Chondrocyte (in vitro differentiated cells): ENCODE results near the gene PPP2R5C. TPM values are rescaled to one million over a fixed set of nuclear protein-coding genes. Genes with fewer than 3 reads are reported as not detected.

Experiments
- DNase-seq: peaks from one replicate; pipeline ENCODE4 v3.0.0; 2021; ENCODE audit warnings: mixed read lengths, low spot score
- H3K27ac Mint-ChIP-seq: one replicate; pipeline ENCODE4 v1.8.0; 2021; ENCODE audit warnings: mild to moderate bottlenecking, moderate library complexity, mixed read lengths; ENCODE audit not compliant: unreplicated experiment
- H3K27me3 Mint-ChIP-seq: 2 replicates; pipeline ENCODE4 v1.8.0; 2021; ENCODE audit warnings: low read depth, mixed read lengths
- H3K36me3 Mint-ChIP-seq: 2 replicates; pipeline ENCODE4 v1.8.0; 2021; ENCODE audit warnings: low read depth, mixed read lengths
- H3K4me1 Mint-ChIP-seq: 2 replicates; pipeline ENCODE4 v1.8.0; 2021; ENCODE audit warnings: low read depth, mild to moderate bottlenecking, mixed read lengths
- H3K4me3 Mint-ChIP-seq: one replicate; pipeline ENCODE4 v1.8.0; 2021; ENCODE audit warnings: mild to moderate bottlenecking, moderate library complexity, mixed read lengths; ENCODE audit not compliant: unreplicated experiment
- H3K9me3 Mint-ChIP-seq: 2 replicates; pipeline ENCODE4 v1.8.0; 2021; ENCODE audit warnings: low read depth, mixed read lengths
- total RNA-seq: library from RNA; stranded (reverse); gene quantifications from 3 replicates; pipeline ENCODE4 v1.2.1, GENCODE V29; 2021
- TF ChIP-seq, protein P1 (sequence below): fragments of 200-600 bp; sonication (generic); IDR thresholded peaks from 2 replicates; pipeline ENCODE4 v1.5.0; 2021; ENCODE audit warnings: antibody characterized with exemption, mild to moderate bottlenecking, moderate library complexity

The PPP2R5C gene
- total RNA-seq, 1 donor from 2014 or later = 95.0 TPM

DNA sequence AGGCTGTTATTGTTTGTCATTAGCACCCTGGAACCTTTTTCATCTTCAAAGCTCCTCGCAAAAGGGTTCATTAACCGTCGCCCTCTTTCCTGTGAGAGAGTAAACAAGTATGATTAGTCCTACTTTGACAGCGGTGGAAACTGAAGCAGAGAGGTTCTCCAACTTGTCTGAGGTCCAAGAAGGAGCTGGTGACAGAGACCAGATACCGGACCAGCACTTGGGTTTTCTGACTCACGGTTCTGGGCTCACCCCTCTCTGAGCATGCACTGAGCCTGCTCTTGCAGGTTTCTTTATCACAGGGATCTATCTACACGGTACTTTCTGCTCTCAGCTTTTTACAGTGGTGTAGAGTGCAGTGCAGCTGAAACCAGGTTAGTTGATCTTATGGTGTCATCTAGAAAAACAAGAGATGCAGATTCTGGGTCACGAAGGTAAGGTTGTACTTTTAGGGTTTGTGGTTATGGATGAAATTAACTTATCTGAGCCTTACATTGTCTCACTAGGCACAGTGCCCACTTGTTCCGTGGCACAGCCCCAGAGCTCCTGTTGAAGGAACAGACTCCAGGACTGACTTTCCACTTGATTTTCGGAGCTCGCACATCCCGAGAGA is 62.1 kb downstream of the PPP2R5C start:
- H3K27me3 Mint-ChIP-seq = no peaks in the 10 kb centered on the region
- peaks cover 7% of the 10 kb centered on the region for H3K36me3 Mint-ChIP-seq
- no peak overlapping the region for H3K4me3 Mint-ChIP-seq
- TF ChIP-seq, protein P1, sequence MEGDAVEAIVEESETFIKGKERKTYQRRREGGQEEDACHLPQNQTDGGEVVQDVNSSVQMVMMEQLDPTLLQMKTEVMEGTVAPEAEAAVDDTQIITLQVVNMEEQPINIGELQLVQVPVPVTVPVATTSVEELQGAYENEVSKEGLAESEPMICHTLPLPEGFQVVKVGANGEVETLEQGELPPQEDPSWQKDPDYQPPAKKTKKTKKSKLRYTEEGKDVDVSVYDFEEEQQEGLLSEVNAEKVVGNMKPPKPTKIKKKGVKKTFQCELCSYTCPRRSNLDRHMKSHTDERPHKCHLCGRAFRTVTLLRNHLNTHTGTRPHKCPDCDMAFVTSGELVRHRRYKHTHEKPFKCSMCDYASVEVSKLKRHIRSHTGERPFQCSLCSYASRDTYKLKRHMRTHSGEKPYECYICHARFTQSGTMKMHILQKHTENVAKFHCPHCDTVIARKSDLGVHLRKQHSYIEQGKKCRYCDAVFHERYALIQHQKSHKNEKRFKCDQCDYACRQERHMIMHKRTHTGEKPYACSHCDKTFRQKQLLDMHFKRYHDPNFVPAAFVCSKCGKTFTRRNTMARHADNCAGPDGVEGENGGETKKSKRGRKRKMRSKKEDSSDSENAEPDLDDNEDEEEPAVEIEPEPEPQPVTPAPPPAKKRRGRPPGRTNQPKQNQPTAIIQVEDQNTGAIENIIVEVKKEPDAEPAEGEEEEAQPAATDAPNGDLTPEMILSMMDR = no peak
- no peak overlapping the region for H3K27ac Mint-ChIP-seq
- H3K9me3 Mint-ChIP-seq = peaks cover 3% of the 10 kb centered on the region
- H3K4me1 Mint-ChIP-seq = no peaks in the 10 kb centered on the region
- DNase-seq = no peak

DNA sequence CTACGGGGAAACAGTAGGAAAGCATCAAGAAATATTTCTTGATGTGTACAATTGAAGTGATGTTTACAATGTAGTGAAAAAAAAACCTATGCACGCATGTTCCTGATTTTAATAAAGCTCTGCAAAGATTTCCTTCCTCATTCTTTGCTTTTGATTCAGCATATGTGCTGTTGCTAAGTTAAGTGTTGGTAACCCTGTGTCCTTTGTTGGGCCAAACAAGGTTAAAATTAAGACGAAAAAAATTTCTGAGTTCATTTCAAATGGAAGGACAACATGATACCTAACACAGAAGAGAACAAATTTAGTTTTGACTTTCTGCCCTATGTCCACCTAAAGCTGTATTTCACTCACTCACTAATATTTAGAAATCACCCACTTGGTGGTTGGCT is 62.8 kb downstream of the PPP2R5C start:
- Mint-ChIP-seq H3K9me3 (peaks cover 3% of the 10 kb centered on the region), H3K36me3 (peaks cover 7% of the 10 kb centered on the region), H3K4me1 (peaks cover 3% of the 10 kb centered on the region), H3K27me3 (no peaks in the 10 kb centered on the region), H3K27ac (no peak overlapping the region), H3K4me3 (no peak overlapping the region)
- no peak for DNase-seq
- TF ChIP-seq, protein P1 = no peak

DNA sequence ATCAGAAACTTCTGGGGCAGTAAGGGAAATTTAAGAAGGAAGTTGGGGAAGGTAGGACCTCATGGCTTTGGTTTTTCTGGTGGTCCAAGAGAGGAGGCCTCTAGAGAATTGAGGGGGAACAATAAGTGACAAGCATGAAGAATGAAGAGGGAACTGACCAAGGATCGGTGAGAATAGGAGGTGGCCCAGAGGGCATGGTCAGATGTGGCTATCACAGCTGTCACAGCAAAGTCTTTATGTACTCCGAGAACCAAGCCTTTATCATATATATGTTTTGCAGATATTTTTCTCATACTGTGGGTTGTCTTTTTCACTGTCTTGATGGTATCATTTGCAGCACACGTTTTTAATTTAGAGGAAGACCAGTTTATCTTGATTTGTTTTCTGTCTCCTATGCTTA is 64.3 kb downstream of the PPP2R5C start:
- TF ChIP-seq, protein P1 = no peak
- Mint-ChIP-seq H3K27me3 (no peaks in the 10 kb centered on the region), H3K4me3 (no peak overlapping the region), H3K36me3 (peaks cover 7% of the 10 kb centered on the region), H3K27ac (no peak overlapping the region), H3K4me1 (peaks cover 3% of the 10 kb centered on the region), H3K9me3 (peaks cover 3% of the 10 kb centered on the region)
- DNase-seq = no peak

DNA sequence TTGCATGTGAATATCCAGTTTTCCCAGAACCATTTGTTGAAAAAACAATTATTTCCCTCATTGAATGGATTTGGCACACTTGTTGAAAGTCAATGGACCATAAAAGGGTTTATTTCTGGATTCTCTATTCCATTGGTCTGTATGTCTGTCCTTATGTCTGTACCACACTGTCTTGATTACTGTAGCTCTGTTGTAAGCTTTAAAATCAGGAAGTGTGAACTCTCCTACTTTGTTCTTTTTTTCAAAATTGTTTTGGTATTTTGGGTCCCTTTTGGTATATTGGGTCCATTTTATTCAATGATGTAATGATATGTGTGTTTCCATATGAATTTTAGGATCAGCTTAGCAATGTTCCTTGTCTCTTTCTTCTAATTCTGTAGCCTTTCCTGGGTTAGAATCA is 64.8 kb downstream of the PPP2R5C start:
- Mint-ChIP-seq H3K27ac (no peak overlapping the region), H3K36me3 (peaks cover 7% of the 10 kb centered on the region)
- no peak for DNase-seq

DNA sequence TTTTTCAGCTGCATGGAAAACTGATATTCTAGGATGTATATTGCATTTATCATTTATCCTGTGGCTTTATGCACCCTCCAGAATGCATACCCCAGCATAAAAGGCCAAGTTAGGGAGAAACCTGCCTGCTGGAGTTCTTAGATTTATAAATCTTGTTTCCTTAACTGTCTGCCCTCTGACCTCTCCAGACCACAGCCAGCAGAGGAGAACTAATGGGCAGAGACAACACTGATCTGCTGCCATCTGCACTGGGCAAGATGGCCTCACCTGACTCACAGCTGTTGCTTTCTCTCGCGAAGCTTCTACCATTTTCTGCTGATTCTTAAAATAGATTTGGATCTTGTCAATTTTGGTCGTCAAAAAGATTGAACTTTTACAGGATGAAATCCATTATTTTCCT is 65.8 kb downstream of the PPP2R5C start:
- DNase-seq = no peak
- H3K9me3 Mint-ChIP-seq = peaks cover 3% of the 10 kb centered on the region
- TF ChIP-seq, protein P1 = no peak
- H3K4me1 Mint-ChIP-seq = peaks cover 3% of the 10 kb centered on the region
- H3K4me3 Mint-ChIP-seq = no peak overlapping the region
- H3K36me3 Mint-ChIP-seq = peaks cover 7% of the 10 kb centered on the region
- no peaks in the 10 kb centered on the region for H3K27me3 Mint-ChIP-seq
- no peak overlapping the region for H3K27ac Mint-ChIP-seq

More for the DNA sequence above, 64.8 kb downstream of the PPP2R5C start:
- Mint-ChIP-seq H3K4me1 (peaks cover 3% of the 10 kb centered on the region), H3K9me3 (peaks cover 3% of the 10 kb centered on the region), H3K27me3 (no peaks in the 10 kb centered on the region), H3K4me3 (no peak overlapping the region)
- TF ChIP-seq, protein P1 = no peak
